Endometrial microvascular endothelial cells (primary cell): ENCODE results near the gene KIAA1210. TPM values are rescaled to one million over a fixed set of nuclear protein-coding genes. Genes with fewer than 3 reads are reported as not detected.

Experiments
- in situ Hi-C: cut with HindIII; loops from 2 replicates; pipeline ENCODE4 v1.10.0; 2017; ENCODE audit warnings: low sequenced_read_pairs, low pct_unique_long_range_greater_than_20kb; ENCODE audit errors: inconsistent ontology term
- total RNA-seq: library from RNA; depleted of rRNA; stranded (reverse); fragments of >200 nt; gene quantifications from one replicate; pipeline ENCODE4 v1.2.3, GENCODE V29; 2015; ENCODE audit errors: inconsistent ontology term

The KIAA1210 gene
- total RNA-seq, 1 donor from 2014 or later, result not detected

- in situ Hi-C loops, result no loop called here
Observed at GRCh38 chrX:119095936-119096335, 31.7 kb downstream of the KIAA1210 start.

- in situ Hi-C loops, result no loop called here
Observed at GRCh38 chrX:119094819-119095218, 32.8 kb downstream of the KIAA1210 start.

DNA sequence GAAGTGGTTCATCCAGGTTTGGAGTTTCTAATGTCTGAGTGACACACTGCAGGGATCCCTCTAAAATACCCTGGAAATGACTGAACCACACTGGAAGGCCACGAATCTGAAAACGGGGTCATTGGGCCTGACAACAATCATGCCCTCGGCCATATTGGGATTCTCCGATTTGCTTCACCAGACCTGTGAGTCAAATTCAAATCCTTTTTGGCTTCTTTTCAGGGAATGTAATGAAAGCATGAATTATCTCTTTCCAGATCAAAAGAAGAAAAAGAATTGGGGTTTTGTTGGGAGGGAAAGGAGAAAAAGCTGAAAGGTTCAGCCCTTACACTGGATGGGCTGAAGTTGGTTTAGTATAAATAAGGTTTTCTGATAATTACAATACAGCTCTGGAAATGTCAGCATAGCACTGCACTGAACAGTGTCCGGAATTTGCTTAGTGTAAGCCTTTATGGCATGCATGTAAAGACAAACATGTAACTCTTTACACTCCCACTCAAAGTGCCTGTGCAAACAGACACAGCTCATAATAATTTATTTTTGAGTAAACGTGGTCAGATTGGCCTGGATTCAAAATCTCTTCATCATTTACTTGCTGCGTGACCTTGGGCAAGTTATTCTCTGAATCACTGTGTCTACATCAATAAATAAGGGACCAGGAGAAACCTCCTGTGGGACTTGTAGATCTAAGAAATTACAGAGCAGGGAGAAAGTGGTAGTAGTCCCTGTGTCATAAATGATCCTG, 33.4 kb downstream of the KIAA1210 start:
- in situ Hi-C loops, result no loop called here

DNA sequence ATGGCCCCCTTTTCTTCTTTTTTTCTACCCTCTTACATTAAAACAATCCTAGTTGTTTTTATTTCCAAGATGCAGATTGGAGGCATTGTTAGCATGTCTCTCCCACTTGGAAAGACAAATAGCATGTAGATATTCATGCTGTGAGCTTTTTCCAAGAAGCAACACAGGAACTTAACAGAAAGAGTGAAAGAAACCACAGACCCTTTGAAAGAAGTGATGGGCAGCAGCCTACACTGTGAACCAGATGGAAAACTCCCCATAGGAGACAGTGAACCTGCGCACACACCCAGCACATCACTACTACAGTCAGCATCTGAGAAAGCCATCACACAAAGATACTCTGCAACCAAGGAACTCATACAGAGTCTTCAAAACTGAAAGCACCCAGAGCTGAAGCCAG, 37.0 kb downstream of the KIAA1210 start:
- in situ Hi-C loops, result no loop called here

- in situ Hi-C loops, result no loop called here
Observed at GRCh38 chrX:119089619-119090018, 38.0 kb downstream of the KIAA1210 start.

- in situ Hi-C loops, result no loop called here
Observed at GRCh38 chrX:119087121-119087520, 40.5 kb downstream of the KIAA1210 start.

- in situ Hi-C loops, result no loop called here
Observed at GRCh38 chrX:119084766-119085165, 42.8 kb downstream of the KIAA1210 start.

GRCh38 chrX:119082278-119082677, 45.3 kb downstream of the KIAA1210 start:
- in situ Hi-C loops, result no loop called here

- in situ Hi-C loops, result no loop called here
Observed at GRCh38 chrX:119075270-119076025, 52.2 kb downstream of the KIAA1210 start.

DNA sequence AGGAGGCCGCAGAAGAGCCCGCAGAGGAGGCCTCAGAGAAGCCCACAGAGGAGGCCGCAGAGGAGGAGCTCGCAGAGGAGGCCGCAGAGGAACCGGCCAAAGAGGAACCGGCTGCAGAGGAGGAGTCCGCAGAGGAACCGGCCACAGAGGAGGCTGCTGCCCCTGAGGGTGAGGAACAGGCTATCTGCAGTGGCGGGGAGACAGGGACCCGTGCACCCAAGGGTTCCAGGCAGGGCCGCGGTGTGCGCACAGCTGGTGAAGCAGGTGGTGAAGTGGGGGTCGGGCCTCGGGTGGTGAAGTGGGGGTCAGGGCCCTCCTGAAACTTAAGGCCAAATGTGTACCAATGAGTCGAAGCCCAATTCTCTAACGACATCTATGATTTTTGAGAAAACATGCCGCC, 53.7 kb downstream of the KIAA1210 start:
- in situ Hi-C loops, result no loop called here

DNA sequence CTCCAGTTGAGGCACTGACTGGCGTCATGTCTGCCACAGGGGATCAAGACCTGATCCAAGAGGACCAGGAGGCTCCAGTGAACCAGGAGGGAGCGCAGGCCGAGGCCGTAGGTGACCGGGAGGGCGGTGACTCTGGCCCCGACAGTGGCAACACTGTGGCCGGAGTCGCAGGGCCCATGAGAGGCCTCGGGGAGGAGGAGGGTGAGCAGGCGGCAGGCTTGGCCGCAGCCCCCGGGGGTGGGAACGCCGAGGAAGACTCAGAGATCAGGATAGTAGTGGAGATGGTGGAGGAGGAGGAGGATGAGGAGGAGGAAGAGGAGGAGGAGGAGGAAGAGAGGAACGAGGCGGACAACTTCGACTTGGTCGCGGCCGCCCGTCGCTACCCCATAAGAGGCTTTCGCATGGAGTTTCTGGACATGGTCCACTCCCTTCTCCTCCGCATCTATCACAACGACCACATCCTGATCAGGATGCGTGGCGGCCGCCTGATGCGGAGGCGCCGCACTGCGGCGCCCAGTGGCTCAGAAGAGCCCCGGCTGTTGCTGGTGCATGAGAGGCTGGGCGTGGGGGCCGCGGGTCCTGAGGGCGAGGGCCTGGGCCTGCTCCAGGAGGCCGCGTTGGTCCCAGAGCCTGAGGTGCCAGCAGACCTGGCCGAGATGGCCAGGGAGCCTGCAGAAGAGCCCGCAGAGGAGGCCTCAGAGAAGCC, 54.3 kb downstream of the KIAA1210 start:
- in situ Hi-C loops, result no loop called here

DNA sequence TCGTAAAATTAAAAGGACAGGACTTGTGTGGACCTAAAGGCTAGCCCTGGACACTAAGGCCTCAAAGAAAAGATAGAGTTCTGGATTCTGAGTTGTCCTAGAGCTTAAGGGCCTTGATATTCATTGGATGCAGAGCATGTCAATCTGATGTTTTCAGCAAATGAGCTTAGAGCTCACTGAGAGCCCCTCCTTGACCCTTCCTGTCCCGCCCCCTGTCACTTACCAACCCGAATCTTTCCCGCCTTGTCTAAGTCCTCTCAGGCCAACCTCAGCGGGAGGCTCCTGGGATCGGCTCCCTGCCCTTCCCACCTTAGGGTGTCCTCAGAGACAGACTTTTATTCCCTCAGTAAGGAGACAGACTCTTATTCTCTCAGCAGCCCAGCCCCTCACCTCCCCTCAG, 54.9 kb downstream of the KIAA1210 start, which contains the start of gene CT47C1:
CT47C1 (plus strand) TSS at position 250 of the 400 bp plus-strand sequence. CDS start 233 bp downstream, outside the sequence.
- in situ Hi-C loops, result no loop called here

GRCh38 chrX:119071381-119071780, 56.2 kb downstream of the KIAA1210 start:
- in situ Hi-C loops, result no loop called here

- in situ Hi-C loops, result no loop called here
Observed at GRCh38 chrX:119069762-119070161, 57.9 kb downstream of the KIAA1210 start.

DNA sequence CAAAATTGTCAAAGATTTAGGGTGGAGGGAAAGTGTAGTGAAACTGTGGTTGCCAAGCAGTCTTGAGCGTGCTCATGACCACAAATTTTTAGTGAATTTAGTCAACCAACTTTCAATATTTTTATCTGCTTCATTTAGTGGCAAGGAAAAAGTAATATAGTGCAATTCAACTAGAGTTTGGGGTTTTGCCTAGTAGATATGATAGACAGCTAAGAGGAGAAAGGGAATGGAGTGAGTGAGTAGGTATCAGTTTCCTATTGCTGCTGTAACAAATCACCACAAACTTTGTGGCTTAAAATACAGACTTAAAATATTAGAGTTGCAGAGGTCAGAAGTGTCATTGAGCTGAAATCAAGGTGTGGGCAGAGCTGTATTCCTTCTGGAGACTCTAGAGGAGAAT, 58.5 kb downstream of the KIAA1210 start:
- in situ Hi-C loops, result no loop called here

DNA sequence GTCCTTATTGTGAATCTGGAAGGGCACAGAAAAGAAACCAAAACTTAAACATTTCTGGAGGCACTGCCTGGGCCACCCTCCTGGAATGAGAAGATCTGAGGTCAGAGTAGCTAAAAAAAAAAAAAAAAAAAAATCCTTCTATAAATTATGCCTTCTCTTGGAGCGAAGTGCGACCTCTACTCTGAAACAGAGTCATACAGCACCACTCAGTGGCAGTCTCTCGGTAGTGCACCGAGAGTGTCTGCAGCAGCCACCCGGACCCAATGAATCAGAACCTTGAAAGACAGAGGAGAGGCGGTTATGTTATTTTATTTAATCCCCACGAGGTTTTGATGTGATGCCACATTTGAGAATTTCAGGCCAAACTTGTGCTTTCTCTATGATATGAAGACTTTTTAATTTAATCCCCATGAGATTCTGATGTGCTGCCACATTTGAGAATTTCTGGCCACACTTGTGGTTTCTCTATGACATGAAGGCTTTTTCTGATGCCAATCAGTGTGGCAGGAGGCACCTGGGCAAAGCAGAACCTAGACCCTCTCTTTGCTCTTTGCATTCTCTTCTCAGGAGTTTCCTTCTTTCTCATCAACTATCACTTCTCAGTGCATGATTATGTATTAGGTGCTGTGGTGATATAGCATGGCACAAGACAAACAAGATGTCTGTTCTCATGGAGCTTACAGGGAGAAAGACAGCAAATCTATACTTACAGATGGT, 60.4 kb downstream of the KIAA1210 start:
- in situ Hi-C loops, result no loop called here

GRCh38 chrX:119063428-119063827, 64.2 kb downstream of the KIAA1210 start:
- in situ Hi-C loops, result no loop called here

GRCh38 chrX:119062750-119063374, 64.8 kb downstream of the KIAA1210 start:
- in situ Hi-C loops, result no loop called here

DNA sequence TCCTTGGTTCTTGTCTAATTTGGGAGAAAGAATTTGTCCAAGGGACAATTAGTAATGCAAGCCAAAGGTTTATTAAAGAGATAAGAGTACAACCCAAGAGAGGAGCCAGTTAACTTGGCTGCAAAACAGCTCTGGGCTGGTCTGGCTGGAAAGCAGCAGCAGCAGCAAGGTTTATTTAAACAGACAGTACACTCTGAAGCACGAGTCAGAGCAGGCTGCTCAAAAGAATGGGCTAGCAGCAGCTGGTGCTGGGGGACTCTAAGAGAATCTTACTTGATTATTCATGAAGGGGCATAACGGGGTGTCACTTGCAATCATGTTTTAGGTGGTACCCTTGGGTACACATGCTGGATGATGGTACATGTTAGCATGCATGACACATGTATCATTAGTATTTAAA, 71.9 kb downstream of the KIAA1210 start:
- in situ Hi-C loops, result no loop called here
